Activated effector memory CD4-positive, alpha-beta T cell treated with anti-CD3 and anti-CD28 coated beads, Interleukin-2, amount 50 U/mL, for 16 hours (primary cell): Measurements from ENCODE around the gene NDUFB2.
"Not testable (repeated sequence)": the region's sequence is repeated elsewhere in the genome, so short reads cannot be mapped to it uniquely, and the experiment has no call there.

Experiments used
- DNase-seq: peaks from one replicate; pipeline ENCODE4 v3.0.0-alpha.2; 2020

NDUFB2 gene

GRCh38 chr7:140696680-140697446 lies at the start of gene NDUFB2:
NDUFB2 (plus strand) TSS chr7:140696708; CDS start chr7:140696745, 37 bp downstream.
- peak; percentile 91 for DNase-seq

GRCh38 chr7:140646931-140647647 lies 49.4 kb upstream of the NDUFB2 start:
- DNase-seq = peak; percentile 73

GRCh38 chr7:140649556-140650205 lies 46.8 kb upstream of the NDUFB2 start:
- DNase-seq = peak; percentile 31

- peak; percentile 16 for DNase-seq
These were observed 46.1 kb upstream of the NDUFB2 start for GRCh38 chr7:140650367-140650766.

GRCh38 chr7:140653319-140654108 lies 43.0 kb upstream of the NDUFB2 start:
- peak; percentile 64 for DNase-seq

DNA sequence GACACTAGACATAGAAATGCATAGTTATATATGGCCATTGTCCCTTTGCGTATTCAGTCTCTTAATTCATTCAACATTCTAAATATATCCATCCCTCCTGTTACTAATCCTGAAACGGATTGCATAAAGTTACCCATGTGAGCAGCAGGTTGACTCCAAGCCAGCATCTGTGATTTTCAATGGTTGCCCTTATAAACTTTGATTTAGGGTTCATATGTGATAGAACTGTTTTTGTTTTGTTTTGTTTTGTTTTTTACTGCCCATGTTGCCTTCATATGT lies 42.5 kb upstream of the NDUFB2 start:
- DNase-seq = no peak

DNA sequence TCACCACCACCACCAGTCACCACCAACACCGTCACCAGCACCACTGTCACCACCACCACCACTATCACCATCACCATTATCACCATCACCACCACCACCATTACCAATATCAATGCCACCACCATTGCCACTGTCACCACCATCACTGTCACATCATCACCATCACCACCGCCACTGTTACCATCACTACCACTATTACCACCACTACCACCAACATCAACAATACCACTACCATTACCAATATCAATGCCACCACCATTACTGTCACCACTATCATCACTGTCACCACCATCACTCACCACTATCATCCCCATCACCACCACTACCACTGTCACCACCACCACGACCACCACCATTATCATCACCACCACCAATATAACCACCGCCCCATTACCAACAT lies 41.8 kb upstream of the NDUFB2 start:
- peak; percentile 17 for DNase-seq

GRCh38 chr7:140655511-140656408 lies 40.7 kb upstream of the NDUFB2 start:
- peak; percentile 46 for DNase-seq

- peak; percentile 72 for DNase-seq
These were observed 39.7 kb upstream of the NDUFB2 start for GRCh38 chr7:140656548-140657515.

- peak; percentile 21 for DNase-seq
These were observed 38.6 kb upstream of the NDUFB2 start for GRCh38 chr7:140657891-140658290.

DNA sequence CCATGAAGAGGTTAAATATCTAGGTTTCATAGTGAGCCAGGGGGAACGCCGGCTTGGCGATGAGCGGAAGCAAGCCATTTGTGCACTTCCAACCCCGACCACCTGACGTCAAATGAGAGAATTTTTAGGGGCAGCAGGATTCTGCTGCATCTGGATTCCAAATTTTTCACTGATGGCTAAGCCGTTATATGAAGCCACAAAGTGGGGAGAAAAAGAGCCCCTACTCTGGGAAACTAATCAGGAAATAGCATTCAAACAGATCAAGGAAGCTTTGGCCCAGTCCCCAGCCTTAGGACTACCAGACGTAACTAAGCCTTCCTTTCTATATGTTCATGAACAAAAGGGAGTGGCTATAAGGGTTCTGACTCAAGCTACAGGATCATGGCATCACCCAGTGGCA lies 36.7 kb upstream of the NDUFB2 start:
- peak; percentile 21 for DNase-seq

GRCh38 chr7:140661124-140661523 lies 35.4 kb upstream of the NDUFB2 start:
- peak; percentile 3 for DNase-seq

- DNase-seq = not testable (repeated sequence)
These were observed 33.6 kb upstream of the NDUFB2 start for GRCh38 chr7:140662938-140663337.

GRCh38 chr7:140667476-140667875 lies 29.0 kb upstream of the NDUFB2 start:
- peak; percentile 13 for DNase-seq

- DNase-seq = no peak
These were observed 27.9 kb upstream of the NDUFB2 start for GRCh38 chr7:140668641-140669040.

DNA sequence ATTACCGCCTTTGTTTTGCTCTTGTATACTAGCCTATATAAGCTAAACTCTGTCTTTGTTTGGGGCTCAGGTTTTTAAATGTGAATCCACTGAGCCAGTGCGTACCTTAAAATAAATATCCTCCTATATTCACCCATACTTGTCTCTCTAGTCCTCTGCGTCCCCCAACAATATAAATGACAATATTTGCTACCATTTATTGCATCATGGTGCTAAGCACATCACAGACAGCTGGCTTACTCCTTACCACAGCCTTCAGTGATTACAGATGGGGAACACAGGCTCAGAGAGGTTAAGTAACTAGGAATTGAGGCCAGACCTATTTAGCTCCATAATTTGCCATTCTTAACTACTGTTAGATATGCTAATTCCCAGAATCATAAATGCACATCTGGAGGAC lies 27.2 kb upstream of the NDUFB2 start:
- no peak for DNase-seq

DNA sequence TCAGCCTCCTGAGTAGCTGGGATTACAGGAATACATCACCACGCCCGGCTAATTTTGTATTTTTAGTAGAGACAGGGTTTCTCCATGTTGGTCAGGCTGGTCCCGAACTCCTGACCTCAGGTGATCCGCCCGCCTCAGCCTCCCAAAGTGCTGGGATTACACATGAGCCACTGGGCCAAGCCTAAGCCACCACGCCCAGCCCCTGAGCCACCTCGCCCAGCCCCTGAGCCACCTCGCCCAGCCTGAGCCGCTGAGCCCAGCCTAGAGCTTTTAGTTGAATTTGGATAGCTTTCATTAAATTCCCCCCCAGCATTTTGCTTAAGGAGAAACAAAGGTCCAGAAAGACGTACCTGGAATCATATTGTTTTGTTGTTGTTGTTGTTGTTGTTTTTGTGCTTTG lies 26.6 kb upstream of the NDUFB2 start:
- DNase-seq = peak; percentile 54

DNA sequence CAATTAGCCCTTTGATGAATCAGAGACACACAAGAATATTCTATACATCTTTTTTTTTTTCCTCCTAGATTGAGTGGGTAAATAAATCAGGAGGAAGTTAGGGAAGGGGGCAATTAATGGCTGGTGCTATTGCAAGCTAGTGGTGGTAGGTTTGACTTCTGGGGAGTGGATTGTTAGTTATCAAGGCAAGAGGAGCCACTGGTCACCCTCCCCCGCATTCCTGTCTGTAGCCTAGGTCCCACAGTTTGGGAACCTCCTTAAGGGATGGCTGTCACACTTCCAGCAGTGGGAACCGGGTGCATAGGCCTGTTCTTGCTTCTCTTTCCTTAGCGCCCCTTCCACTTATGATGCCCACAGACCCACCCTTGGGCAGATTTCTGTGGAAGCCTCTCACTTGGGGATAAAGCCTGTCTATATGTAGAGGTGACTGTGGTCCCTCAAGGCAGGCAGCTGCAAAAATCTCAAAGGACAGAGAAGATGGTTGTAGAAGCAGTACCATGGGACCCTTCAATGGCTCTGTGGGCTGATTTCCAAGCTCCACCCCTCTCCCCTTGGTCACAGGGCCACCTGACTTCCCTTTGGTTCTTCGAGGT lies 26.1 kb upstream of the NDUFB2 start:
- DNase-seq = peak; percentile 58

- peak; percentile 58 for DNase-seq
These were observed 24.5 kb upstream of the NDUFB2 start for GRCh38 chr7:140671966-140672365.

DNA sequence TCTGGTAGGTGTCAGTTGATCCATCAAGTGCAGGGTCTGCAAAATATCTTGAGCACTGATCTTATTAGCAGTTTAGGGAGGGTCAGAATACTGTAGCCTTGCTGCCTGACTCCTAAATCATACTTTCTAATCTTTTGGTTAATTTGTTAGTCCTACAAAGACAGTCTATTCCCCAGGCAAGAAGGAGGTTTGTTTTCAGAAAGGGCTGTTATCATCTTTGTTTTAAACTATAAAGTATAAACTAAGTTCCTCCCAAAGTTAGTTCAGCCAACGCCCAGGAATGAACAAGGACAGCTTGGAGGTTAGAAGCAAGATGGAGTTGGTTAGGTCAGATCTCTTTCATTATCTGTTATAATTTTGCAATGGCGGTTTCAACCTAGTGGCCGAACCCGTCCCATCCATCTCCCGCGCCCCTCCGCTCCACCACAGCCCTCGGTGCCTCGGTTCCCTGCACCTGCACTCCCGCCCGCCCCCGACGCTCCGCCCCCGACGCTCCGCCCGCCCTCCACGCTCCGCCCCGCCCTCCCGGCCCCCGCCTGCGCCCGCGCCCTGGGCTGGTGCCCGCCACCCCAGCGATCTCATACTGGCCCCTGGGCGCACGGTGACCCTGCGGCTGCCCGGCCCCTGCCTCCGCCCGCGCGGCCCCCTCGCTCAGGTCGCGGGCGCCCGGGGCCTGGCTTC lies 24.0 kb upstream of the NDUFB2 start, which contains the start of gene ADCK2:
TSS of gene ADCK2 (plus strand) at position 564 of the 681 bp plus-strand sequence. CDS start 386 bp downstream, outside the sequence.
- peak; percentile 85 for DNase-seq
